K562 (cell line): ENCODE data around the gene PAIP2. TPM values are rescaled to one million over a fixed set of nuclear protein-coding genes. Genes with fewer than 3 reads are reported as not detected.

Experiments
- BCOR ChIP-seq: fragments of 450-650 bp; IDR thresholded peaks from 2 replicates; pipeline ENCODE4 v1.6.1; 2016
- CHCHD3 ChIP-seq: fragments of 250-450 bp; sonication (Bioruptor Pico); IDR thresholded peaks from 2 replicates; pipeline ENCODE4 v2.1.2; 2022; ENCODE audit warnings: mild to moderate bottlenecking
- EP300 ChIP-seq: IDR thresholded peaks from 2 replicates; pipeline ENCODE4 v1.6.1; 2012; ENCODE audit warnings: low read length, improper control_type of control experiment
- ETV6 ChIP-seq, 3 experiments: fragments of 150-350 bp in 1 of 3; sonication (generic) in 1 of 3; formaldehyde crosslinking in 1 of 3; IDR thresholded peaks; 2 replicates each; pipeline versions ENCODE4 v1.6.1 to v1.8.0; 2014 to 2022; ENCODE audit warnings: borderline replicate concordance in 2 of 3, low read depth in 2 of 3, antibody characterized with exemption in 1 of 3, low read length in 1 of 3, mild to moderate bottlenecking in 1 of 3, missing genetic modification reagents in 1 of 3
- NFYB ChIP-seq: IDR thresholded peaks from 2 replicates; pipeline ENCODE4 v1.6.1; 2011; ENCODE audit warnings: mild to moderate bottlenecking, moderate library complexity; ENCODE audit not compliant: insufficient read length; ENCODE audit errors: extremely low read depth
- NONO ChIP-seq, 2 experiments: fragments of 200-400 bp in 1 of 2; fragments of 450-650 bp in 1 of 2; formaldehyde crosslinking in 1 of 2; IDR thresholded peaks; 2 replicates each; pipeline ENCODE4 v1.6.1; 2017; ENCODE audit warnings: low read depth in 2 of 2, mild to moderate bottlenecking in 2 of 2, moderate library complexity in 2 of 2, low read length in 1 of 2
- POU5F1 ChIP-seq: fragments of 150-350 bp; IDR thresholded peaks from 2 replicates; pipeline ENCODE4 v1.6.1; 2014; ENCODE audit warnings: borderline replicate concordance, low read length, low read depth, mild to moderate bottlenecking; ENCODE audit not compliant: partially characterized antibody
- PTTG1 ChIP-seq: fragments of 450-650 bp; IDR thresholded peaks from 2 replicates; pipeline ENCODE4 v1.6.1; 2016; ENCODE audit warnings: low read depth, mild to moderate bottlenecking, missing genetic modification characterization, missing compliant biosample characterization
- ZNF174 ChIP-seq: fragments of 250-450 bp; sonication (Bioruptor Pico); IDR thresholded peaks from 2 replicates; pipeline ENCODE4 v1.4.0; 2020; ENCODE audit warnings: mild to moderate bottlenecking
- polyA plus RNA-seq, 8 experiments: library from polyadenylated mRNA; depleted of rRNA in 4 of 8; stranded (reverse) in 5 of 8; unstranded in 3 of 8; fragments of >200 nt; fragmentation: Nextera tagmentation in 2 of 8; fragmentation: Illumina TruSeq in 1 of 8; extraction: Ambion mirVana in 2 of 8; extraction: Trizol in 1 of 8; gene quantifications; 2 replicates each; pipeline versions ENCODE4 v1.2.1 to v1.2.3, GENCODE V29; 2011 to 2014; ENCODE audit warnings: inconsistent platforms in 1 of 8, missing spikeins in 1 of 8
- total RNA-seq, 7 experiments: library from RNA; depleted of rRNA in 6 of 7; stranded (reverse); fragments of >200 nt in 6 of 7; fragmentation: Illumina TruSeq in 2 of 7; extraction: Trizol in 2 of 7; gene quantifications; 2 replicates each; pipeline versions ENCODE4 v1.2.1 to v1.2.3, GENCODE V29; 2011 to 2021; ENCODE audit warnings: low replicate concordance in 1 of 7
- TF ChIP-seq, protein P1 (sequence below), 2 experiments: fragments of 450-650 bp; conservative IDR thresholded peaks; 2 replicates each; pipeline ENCODE4 v1.6.1; 2017; ENCODE audit warnings: mild to moderate bottlenecking in 2 of 2, moderate library complexity in 2 of 2
- TF ChIP-seq, protein P2 (sequence below), 3 experiments: fragments of 200-800 bp in 1 of 3; fragments of 250-450 bp in 1 of 3; fragments of 450-650 bp in 1 of 3; sonication (Bioruptor Pico) in 1 of 3; sonication (Bioruptor generic) in 1 of 3; formaldehyde crosslinking in 1 of 3; IDR thresholded peaks; 2 replicates each; pipeline versions ENCODE4 v1.6.1 to v1.8.0; 2016 to 2022; ENCODE audit warnings: mild to moderate bottlenecking in 2 of 3, missing genetic modification characterization in 2 of 3, missing compliant biosample characterization in 1 of 3, moderate library complexity in 1 of 3
- TF ChIP-seq, protein P3 (sequence below): IDR thresholded peaks from 2 replicates; pipeline ENCODE4 v1.6.1; 2016; ENCODE audit warnings: missing genetic modification characterization, missing compliant biosample characterization

PAIP2 gene
- total and polyA plus RNA-seq, 9 of the 15 experiments (the other 6 are each of a cell fraction or from before 2014, with no cell fraction given), result 78.3 to 187 (median 128) TPM

DNA sequence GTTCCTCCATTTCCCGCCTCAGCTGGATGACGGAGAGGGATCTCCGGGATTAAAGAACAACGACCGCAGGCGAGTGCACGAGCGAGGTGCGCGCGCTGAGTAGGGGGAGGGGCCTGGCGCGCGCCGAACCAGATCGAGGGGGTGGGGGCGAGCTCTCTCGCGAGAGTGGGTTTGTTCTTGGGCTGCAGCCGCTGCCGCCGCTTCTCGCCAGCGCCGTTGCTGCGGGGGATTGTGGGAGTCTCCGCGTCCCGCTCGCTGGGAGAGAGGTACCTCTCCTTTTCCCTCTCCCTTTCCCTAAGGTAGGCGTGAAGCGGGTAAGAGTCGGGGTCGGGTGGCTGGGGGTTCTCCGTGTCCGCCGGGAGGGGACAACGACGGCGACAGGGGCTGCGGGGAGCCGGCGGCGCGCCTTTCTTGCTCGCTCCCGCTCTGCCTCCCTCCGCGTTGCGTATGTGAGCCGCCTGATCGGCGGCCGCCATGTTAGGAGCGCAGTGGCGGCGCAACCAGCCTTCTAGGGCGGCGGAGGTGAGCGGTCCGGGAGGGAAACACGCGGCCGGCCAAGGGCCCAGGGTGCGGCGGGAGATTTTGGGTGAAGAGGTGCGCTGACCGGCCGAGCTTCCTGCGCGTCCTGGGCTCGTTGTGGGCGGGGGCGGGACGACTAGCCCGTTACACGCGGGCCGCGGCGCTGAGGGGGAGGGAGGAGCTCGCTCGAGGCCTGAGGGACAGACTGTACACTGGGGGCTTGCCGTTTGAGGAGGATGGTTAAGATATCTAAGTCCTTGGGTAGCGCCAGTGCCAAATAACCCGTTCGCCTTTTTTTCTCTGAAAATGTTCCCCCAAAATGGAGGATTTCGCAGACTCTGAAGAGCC, 47.9 kb upstream of the PAIP2 start, which contains the start of gene MATR3 (continued):
- peak in 1 of 2 experiments; percentile 81; a peak in 1 of 4 replicates for TF ChIP-seq NONO (IDR thresholded peaks at IDR 0.05; ENCODE audit: low read depth in 2 of 2, low read length in 1 of 2)
- TF ChIP-seq ZNF174, result no peak
- TF ChIP-seq EP300, result no peak; the same call in 1 of the 2 replicates
- TF ChIP-seq NFYB, result no peak
- no peak for TF ChIP-seq PTTG1 (tag)
- no peak for TF ChIP-seq CHCHD3 (CRISPR knock-in tag)
- TF ChIP-seq POU5F1, result no peak
- TF ChIP-seq, protein P1, sequence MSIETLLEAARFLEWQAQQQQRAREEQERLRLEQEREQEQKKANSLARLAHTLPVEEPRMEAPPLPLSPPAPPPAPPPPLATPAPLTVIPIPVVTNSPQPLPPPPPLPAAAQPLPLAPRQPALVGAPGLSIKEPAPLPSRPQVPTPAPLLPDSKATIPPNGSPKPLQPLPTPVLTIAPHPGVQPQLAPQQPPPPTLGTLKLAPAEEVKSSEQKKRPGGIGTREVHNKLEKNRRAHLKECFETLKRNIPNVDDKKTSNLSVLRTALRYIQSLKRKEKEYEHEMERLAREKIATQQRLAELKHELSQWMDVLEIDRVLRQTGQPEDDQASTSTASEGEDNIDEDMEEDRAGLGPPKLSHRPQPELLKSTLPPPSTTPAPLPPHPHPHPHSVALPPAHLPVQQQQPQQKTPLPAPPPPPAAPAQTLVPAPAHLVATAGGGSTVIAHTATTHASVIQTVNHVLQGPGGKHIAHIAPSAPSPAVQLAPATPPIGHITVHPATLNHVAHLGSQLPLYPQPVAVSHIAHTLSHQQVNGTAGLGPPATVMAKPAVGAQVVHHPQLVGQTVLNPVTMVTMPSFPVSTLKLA (conservative IDR thresholded peaks at IDR 0.05), result peak; percentile 59 to 70
- TF ChIP-seq, protein P2, sequence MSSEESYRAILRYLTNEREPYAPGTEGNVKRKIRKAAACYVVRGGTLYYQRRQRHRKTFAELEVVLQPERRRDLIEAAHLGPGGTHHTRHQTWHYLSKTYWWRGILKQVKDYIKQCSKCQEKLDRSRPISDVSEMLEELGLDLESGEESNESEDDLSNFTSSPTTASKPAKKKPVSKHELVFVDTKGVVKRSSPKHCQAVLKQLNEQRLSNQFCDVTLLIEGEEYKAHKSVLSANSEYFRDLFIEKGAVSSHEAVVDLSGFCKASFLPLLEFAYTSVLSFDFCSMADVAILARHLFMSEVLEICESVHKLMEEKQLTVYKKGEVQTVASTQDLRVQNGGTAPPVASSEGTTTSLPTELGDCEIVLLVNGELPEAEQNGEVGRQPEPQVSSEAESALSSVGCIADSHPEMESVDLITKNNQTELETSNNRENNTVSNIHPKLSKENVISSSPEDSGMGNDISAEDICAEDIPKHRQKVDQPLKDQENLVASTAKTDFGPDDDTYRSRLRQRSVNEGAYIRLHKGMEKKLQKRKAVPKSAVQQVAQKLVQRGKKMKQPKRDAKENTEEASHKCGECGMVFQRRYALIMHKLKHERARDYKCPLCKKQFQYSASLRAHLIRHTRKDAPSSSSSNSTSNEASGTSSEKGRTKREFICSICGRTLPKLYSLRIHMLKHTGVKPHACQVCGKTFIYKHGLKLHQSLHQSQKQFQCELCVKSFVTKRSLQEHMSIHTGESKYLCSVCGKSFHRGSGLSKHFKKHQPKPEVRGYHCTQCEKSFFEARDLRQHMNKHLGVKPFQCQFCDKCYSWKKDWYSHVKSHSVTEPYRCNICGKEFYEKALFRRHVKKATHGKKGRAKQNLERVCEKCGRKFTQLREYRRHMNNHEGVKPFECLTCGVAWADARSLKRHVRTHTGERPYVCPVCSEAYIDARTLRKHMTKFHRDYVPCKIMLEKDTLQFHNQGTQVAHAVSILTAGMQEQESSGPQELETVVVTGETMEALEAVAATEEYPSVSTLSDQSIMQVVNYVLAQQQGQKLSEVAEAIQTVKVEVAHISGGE (CRISPR knock-in tag; IDR thresholded peaks at IDR 0.05), result no peak; a peak in 1 of 6 replicates
- no peak for TF ChIP-seq ETV6 (IDR thresholded peaks at IDR 0.05; ENCODE audit: borderline replicate concordance in 1 of 2, low read depth in 2 of 2, low read length in 1 of 2)
- no peak for TF ChIP-seq ETV6 (CRISPR knock-in tag; IDR thresholded peaks at IDR 0.05; ENCODE audit: borderline replicate concordance)
- TF ChIP-seq, protein P3, sequence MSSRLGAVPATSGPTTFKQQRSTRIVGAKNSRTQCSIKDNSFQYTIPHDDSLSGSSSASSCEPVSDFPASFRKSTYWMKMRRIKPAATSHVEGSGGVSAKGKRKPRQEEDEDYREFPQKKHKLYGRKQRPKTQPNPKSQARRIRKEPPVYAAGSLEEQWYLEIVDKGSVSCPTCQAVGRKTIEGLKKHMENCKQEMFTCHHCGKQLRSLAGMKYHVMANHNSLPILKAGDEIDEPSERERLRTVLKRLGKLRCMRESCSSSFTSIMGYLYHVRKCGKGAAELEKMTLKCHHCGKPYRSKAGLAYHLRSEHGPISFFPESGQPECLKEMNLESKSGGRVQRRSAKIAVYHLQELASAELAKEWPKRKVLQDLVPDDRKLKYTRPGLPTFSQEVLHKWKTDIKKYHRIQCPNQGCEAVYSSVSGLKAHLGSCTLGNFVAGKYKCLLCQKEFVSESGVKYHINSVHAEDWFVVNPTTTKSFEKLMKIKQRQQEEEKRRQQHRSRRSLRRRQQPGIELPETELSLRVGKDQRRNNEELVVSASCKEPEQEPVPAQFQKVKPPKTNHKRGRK (tag), result no peak
- no peak for TF ChIP-seq BCOR
